ENCODE results near the gene SLC26A11.
"Not testable (repeated sequence)": the region's sequence is repeated elsewhere in the genome, so short reads cannot be mapped to it uniquely, and the experiment has no call there.

Gene SLC26A11

DNA sequence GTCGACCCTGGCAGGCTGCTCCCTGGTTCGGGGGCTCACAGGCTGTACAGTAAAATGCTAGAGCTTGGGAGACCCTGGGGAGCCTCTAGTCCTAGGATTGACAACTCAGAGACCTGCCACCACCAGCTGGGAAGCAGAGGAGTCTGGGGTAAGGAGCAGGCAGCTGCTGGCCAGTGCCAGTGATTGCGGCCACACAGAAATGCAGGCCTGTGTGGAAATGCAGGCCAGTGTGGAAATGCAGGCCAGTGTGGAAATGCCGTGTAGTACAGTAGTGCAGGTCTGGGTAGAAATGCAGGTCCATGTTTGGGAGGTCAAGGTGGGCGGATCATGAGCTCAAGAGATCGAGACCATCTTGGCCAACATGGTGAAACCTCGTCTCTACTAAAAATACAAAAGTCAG, 23.6 kb upstream of the SLC26A11 start:
- no peak for DNase-seq (ENCODE audit: low read depth)

DNA sequence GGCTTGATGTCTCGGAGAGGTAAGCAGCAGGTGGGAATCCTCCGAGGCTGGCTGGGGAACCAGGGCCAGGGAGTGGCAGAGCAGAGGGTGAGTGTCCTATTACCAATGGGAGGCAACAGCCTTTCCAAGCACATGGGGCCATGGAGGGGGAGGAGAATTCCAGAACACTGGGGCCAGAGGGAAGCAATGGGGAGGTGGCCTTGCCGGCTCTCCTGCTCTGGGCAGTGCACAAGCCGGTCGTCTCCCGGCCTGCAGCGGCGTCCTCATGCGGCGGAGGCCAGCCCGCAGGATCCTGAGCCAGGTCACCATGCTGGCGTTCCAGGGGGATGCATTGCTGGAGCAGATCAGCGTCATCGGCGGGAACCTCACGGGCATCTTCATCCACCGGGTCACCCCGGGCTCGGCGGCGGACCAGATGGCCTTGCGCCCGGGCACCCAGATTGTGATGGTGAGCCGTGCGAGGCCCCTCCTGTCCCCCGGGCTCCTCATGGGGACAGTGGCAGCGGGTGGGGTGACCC, 22.0 kb upstream of the SLC26A11 start:
- no peak for DNase-seq (ENCODE audit: low read depth)

DNA sequence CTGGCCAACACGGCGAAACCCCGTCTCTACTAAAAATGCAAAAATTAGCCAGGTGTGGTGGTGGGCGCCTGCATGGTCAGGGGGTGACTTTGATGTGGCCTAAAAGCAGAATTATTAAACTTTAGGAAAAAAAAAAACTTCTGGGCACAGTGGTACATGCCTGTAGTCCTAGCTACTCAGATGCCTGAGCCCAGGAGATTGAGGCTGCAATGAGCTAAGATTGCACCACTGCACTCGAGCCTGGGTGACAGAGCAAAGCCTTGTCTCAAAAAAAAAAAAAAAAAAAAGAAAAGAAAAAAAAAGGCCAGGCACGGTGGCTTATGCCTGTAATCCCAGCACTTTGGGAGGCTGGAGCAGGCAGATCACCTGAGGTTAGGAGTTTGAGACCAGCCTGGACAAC, 20.9 kb upstream of the SLC26A11 start:
- not testable (repeated sequence) for DNase-seq (ENCODE audit: low read depth)

DNA sequence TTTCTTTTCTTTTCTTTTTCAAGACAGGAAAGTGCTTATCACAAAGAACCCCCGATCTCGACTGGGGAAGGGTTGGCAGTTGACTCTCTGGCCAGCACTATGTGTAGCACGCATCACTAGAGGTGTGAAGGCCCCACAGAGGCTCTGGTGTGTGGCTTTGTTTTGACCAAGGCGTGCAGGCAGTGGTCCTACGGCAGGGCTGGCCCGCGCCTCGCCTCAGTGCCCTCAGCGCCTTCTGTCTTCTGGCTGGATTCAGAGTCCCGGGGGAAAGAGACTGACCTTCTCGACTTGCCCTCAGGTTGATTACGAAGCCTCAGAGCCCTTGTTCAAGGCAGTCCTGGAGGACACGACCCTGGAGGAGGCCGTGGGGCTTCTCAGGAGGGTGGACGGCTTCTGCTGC, 18.8 kb upstream of the SLC26A11 start:
- no peak for DNase-seq (ENCODE audit: low read depth)

- DNase-seq (ENCODE audit: low read depth), result no peak
These were observed 18.0 kb upstream of the SLC26A11 start for GRCh38 chr17:80202197-80202596.

DNA sequence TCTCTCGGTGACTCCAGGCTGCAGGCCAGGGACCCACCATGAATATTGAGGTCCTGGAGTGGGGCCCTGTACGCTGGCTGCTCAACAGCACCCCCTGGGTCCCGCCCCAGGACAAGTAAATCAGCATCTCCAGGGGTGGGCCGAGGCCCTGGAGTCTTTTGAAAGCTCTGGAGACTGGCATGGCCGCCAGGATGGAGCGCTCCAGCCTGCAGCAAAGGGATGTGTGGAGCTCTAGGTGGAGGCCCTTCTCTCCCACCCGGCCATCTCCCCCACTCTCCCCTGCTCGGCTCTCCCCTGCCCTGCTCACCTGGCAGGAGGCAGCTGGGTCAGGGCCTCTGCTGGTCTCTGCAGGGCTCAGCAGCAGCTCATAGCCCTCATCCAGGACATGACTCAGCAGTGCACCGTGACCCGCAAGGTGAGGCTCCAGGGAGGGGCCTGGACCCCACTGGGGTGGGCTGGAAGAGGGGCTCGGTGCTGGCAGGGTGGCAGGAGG, 16.7 kb upstream of the SLC26A11 start:
- DNase-seq (ENCODE audit: low read depth), result no peak

GRCh38 chr17:80204626-80205468, 15.4 kb upstream of the SLC26A11 start:
- no peak for DNase-seq (ENCODE audit: low read depth)

DNA sequence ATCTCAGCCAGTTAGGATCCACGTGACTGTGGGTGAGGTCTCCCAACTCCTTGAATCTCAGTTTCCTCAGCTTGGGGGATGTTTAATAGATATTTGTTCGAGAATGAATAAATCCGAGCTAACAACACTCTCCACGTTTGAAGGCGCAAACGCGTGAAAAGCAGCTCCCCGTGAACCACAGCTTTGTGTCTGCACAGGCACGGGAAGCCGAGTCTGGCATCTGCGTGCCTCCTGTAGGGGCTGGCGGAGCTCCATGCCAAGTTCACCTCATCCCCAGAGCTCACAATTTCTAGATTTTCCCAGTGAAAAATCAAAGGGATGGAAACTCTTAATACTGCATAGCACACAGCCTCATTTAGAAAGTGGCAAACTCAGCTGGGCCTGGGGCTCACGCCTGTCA, 14.4 kb upstream of the SLC26A11 start:
- DNase-seq (ENCODE audit: low read depth), result no peak

- DNase-seq (ENCODE audit: low read depth), result no peak
These were observed 12.2 kb upstream of the SLC26A11 start for GRCh38 chr17:80208050-80208449.

DNA sequence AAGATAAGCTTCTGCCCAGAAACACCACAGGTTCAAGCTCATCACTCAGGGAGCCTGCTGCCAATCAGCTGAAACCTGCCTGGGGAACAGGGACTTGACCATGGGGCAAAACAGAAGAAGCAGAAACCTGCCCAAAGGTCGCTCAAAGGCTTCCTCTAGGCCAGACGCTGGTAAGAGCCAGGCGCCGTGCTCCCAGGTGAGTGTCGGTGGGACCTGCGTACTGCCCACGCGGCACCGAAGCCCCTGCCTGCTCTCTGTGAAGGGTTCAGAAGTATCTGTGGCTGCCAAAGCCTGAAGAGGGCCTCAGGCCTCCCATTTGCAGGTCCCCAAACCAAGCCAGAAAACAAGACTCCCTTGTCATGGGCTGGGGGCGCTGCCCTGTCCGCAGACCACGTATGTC, 10.5 kb upstream of the SLC26A11 start:
- DNase-seq (ENCODE audit: low read depth), result no peak

DNA sequence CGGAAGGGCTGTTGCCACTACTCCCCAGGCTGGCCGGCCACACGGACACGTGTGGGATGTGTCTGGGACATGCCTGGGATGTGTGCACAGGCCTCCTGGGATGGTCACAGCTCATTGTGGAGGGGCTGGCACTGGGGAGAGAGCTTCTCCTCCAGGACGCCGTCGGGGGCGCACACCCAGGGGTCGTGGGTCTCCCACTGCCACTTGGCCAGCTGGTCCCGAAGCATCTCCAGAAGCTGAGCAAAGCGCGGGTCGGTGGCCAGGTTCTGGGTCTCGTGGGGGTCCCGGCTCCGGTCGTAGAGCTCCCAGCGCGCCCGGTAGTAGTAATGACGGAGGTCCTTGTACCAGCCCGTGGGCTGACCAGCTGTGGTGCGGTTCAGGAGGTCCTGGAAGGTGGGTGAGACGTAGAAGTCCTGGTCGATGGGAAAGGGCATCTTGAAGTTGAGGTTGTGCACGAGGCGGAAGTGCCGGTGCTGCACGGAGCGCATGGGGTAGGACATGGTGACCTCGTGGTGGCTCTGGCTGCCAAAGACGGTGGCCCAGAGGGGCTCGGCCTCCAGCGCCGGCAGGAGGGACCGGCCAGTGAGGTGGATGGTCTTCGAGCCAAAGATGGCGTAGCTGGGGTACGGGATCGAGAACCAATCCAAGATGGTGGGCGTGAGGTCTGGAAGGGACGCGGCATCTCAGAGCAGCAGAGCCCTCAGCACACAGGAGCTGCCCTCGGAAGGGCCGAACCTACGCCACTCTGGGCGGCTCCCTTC, 9.7 kb upstream of the SLC26A11 start:
- DNase-seq (ENCODE audit: low read depth), result no peak

- DNase-seq (ENCODE audit: low read depth), result no peak
These were observed 8.1 kb upstream of the SLC26A11 start for GRCh38 chr17:80212109-80212508.

DNA sequence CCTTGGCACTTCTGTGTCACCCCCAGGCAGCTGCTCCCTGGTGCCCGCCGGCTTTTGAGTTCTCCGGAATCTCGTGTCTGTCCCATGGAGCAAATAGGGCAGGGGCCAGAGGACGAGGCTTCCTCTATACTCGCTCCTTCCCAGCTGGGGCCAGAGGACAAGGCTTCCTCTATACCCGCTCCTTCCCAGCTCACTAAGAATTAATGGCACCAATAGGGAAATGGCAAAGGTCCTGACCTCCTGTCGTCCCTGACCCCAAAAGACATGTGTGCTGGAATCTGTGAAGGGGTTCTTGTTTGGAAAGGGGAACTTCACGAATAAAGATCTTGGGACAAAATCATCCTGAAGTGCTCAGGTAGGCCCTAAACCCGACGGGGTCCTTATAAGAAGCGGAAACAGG, 7.7 kb upstream of the SLC26A11 start:
- DNase-seq (ENCODE audit: low read depth), result no peak

DNA sequence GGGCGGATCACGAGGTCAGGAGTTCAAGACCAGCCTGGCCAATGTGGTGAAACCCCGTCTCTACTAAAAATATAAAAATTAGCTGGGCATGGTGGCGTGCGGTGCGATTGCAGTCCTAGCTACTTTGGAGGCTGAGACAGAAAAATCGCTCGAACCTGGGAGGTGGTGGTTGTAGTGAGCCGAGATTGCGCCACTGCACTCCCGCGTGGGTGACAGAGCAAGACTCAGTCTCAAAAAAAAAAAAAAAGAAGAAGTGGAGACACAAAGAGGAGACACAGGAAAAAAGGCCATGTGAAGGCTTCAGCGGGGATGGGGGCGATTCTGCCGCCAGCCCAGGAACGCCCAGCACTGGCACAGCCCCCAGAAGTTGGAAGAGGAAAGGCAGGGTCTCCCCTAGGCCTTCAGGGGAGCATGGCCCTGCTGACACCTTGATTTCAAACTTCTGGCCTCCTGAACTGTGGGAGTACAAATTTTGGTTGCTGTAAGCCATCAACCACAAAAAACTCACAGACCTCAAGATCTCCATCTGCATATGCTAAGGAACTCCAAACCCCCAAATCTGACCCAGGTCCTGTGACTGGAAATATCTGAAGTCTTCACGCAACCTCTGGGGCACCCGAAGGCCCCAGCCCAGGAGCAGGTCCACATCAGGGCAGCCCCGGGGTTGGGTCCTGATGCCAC, 7.1 kb upstream of the SLC26A11 start:
- no peak for DNase-seq (ENCODE audit: low read depth)

GRCh38 chr17:80213643-80213975, 6.6 kb upstream of the SLC26A11 start:
- no peak for DNase-seq (ENCODE audit: low read depth)

DNA sequence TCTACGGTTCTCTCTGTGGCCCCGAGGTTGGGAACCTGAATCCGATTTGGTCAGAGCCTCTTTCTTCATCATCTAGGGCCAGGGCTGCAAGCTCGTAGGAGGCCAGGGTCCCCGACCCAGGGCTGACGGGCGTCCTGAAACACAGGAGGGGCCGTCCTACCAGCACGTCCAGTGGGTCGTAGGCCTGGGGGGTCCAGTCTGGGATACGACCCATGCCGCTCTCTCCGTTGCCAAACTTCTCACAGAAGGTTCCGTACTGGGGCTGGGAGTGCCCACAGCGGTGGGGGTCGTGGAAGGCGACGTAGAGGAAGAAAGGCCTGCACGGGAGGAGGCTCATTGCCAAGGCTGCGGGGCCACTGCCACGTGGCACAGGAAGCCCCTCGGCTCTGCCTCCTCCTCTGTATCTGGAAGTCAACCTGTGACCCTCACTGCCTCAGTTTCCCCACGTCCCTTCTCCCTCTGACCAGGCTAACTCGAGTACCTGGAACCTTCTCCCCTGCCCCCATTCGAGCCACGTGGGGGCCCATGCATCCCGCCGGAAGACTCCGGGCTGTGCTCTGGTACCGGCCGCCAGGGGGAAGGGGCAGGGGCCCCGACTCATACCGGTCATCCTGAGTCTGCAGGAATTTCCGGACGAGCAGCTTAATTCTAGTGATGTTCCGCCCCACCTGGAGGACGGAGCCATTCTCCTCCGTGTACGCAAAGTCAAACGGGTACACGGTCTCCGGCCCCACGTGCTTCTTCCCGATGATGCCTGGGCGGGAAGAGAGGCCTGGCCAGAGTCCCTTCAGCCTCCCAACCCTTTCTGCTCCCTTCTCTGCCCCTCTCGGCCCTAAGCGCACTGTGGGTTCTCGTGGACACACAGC, 6.0 kb upstream of the SLC26A11 start:
- no peak for DNase-seq (ENCODE audit: low read depth)

GRCh38 chr17:80214878-80215210, 5.4 kb upstream of the SLC26A11 start:
- DNase-seq (ENCODE audit: low read depth), result no peak

DNA sequence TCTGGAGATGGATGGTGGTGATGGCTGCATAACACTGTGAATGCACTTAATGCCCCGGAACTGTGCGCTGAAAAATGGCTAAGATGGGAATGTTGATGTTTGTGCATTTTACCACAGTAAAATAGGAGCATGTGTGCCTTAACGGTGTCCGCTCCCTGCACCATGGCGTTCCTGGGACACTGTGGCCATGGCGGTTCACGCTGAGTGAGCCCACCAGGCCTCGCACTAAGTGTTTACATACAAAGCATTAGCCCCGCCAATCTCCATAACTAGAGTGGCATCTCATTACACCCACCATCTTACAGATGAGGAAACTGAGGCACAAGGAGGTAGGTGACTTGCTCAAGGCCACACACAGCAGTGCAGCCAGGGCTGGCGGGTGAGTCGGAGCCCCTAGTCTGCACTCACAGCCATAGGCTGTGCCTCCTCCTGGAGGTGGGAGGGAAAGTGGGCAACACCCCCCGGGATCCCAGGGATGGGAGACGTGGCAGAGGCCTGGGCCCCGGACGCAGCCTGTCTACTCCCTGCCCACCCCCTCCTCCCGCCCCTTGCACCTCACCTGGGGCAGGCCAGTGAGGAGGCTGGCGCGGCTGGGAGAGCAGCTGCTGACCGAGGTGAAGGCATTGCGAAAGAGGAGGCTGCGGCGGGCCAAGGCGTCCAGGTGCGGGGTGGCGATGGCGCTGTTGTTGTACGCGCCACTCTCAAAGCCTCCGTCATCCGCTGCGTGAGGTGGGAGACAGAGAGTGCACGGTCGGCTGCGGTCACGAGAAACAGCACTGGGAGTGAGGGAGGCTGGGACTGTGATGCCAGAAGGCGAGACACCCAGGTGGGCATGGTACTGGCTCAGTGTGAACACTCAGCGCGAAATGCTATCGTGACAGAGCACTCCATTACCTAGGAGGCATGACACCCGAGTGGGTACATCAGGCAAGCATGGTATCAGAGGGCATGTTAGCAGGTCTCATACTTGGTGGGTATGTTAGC, 3.5 kb upstream of the SLC26A11 start:
- no peak for DNase-seq (ENCODE audit: low read depth)

GRCh38 chr17:80217703-80218362, 2.4 kb upstream of the SLC26A11 start:
- no peak for DNase-seq (ENCODE audit: low read depth)

DNA sequence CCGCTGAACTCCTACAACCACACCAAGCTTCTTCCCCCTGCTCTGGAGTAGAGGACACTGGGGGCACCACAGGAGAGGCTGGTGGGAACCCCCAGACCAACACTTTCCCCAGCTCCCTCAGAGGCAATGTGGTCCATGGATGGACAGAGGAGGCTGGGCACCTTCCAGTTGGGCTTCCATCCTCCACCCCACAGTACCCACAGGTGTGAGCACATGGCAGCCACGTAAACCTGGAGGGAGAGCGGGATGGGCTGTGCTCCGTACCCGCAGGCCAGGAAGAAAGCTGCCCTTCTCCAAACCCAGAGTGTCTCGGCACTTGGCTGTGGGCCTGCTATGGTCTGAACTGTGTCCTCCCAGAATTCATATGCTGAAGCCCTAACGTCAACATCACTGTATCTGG, 1.8 kb upstream of the SLC26A11 start:
- no peak for DNase-seq (ENCODE audit: low read depth)
